22Rv1 (cell line): ENCODE results near the gene KRTAP5-8.

Experiments
- CTCF ChIP-seq: fragments of 450-650 bp; IDR thresholded peaks from 2 replicates; pipeline ENCODE4 v1.5.1; 2017; ENCODE audit warnings: mild to moderate bottlenecking
- ZFX ChIP-seq: fragments of 450-650 bp; IDR thresholded peaks from 2 replicates; pipeline ENCODE4 v1.6.1; 2017; ENCODE audit warnings: antibody characterized with exemption, borderline replicate concordance

GRCh38 chr11:71539017-71539416, 1.2 kb downstream of the KRTAP5-8 start:
- TF ChIP-seq CTCF (no peak), ZFX (no peak)
